Activated T-cell treated with anti-CD3 and anti-CD28 coated beads, Interleukin-2, amount 50 U/mL, for 1 hour (primary cell): ENCODE data around the gene LRRN2.
"Not testable (repeated sequence)": the region's sequence is repeated elsewhere in the genome, so short reads cannot be mapped to it uniquely, and the experiment has no call there.

Source experiments
- DNase-seq: peaks from one replicate; pipeline ENCODE4 v3.0.0-alpha.2; 2020

LRRN2 gene

DNA sequence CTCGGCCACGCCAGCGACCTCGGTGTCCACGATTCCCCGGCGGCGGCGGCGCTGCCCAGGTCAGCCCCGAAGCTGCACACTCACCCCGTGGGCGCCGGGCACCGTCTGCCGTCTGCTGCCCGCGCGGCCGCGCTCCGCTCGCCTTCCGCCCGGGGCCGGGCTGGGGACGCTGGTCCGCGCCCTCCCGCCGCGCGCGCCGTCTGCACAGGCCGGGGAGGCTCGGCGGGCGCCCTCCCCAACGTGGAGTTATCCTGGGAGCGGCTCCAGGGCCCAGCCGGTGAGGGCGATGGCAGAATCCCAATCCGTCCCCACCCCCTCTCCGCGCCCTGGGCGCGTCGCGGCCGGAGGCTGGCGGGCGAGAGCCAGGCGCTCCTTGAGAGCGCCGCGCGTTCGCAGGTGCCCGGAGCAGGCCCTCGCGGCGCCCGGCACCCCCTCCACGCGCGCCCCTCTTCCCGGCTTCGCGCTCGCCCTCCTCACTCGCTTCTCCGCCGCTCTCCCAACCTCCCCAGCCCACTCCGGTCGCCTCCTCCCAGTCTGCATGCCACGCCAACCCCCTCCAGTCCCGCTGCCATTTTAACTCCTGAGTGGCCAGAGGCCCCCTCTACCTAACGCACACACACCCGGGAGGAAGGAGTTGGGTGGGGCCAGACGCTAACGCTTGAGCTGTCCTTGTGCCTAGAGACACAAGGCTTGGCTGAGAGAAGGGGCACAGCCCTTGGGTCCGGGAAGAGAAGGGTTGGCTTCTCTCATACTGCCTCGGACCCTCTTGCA lies at the start of gene LRRN2:
LRRN2 (minus strand) TSS at position 503 of the 771 bp plus-strand sequence. CDS start 65,746 bp downstream, outside the sequence.
- no peak for DNase-seq

DNA sequence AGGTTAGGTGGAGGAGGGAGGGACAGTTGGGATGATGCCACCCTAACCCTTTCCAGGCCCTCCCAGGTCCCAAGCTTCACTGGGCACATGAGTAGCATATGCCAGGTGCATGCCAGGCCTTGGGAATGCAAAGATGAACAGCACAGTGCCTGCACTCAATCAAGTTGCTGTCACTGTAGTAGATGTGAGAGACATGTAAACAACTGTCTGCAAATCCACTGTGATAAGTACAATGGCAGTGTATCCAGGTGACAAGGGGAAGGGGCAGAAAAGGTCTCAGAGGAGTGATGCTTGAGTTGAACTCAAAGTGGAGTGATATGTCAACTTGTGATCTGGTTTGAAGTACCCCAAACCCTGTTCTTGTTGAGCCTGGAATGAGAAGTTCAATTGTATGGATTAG lies 49.5 kb upstream of the LRRN2 start:
- DNase-seq: no peak

GRCh38 chr1:204733869-204734596 lies 48.5 kb upstream of the LRRN2 start:
- no peak for DNase-seq

GRCh38 chr1:204733289-204733688 lies 47.8 kb upstream of the LRRN2 start:
- DNase-seq: no peak

GRCh38 chr1:204731985-204732575 lies 46.5 kb upstream of the LRRN2 start:
- no peak for DNase-seq

- DNase-seq: no peak
Measured at GRCh38 chr1:204731509-204731908, 46.0 kb upstream of the LRRN2 start.

DNA sequence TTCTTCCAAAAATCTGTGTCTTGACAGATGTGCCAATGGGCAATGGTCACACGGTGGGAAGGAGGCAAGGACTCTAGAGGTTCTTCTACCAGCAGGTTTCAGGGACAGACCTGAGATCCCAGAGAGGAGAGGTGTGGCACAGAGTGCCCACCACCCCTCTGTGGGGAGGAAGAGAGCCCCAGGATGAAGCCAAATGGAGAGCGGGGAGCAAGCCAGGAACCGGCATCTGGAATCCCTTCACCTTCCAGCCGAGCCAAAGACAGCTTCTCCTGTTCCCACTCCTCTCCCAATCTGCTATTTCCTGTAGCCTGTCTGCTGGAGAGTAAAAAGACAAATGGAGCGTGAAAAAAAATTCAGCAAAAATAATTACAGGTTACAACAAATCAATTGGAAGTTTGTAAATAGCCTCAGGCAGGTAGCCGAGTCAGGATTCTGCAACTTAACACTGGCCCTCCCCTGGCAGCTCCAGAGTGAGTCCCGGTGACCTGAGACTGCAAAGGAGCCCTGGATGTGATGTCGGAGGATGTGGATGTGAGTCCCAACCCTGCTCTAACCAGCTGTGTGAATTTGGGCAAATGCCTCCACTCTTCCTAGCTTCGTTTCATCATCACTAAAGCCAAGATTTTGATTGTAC lies 45.4 kb upstream of the LRRN2 start:
- no peak for DNase-seq

DNA sequence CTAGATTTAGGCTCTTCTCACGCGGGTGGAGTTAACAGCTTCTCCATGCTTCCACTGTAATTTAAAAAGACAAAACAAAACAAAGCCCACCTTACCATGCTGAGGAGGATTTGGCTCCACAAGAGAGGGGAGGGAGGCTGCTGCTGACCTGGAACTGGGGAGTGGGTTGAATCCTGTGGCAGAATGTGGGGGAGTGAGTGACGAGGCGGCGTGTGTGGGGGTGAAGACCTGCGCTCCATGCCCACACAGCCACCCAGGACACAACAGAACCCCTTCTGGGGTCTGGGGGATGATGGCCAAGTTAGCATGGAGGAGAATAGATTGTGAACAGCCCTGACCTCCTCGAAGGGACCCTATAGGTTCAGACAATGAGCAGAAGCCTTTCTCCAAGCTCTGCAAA lies 44.0 kb upstream of the LRRN2 start:
- no peak for DNase-seq

- DNase-seq: no peak
Measured at GRCh38 chr1:204728456-204728855, 42.9 kb upstream of the LRRN2 start.

DNA sequence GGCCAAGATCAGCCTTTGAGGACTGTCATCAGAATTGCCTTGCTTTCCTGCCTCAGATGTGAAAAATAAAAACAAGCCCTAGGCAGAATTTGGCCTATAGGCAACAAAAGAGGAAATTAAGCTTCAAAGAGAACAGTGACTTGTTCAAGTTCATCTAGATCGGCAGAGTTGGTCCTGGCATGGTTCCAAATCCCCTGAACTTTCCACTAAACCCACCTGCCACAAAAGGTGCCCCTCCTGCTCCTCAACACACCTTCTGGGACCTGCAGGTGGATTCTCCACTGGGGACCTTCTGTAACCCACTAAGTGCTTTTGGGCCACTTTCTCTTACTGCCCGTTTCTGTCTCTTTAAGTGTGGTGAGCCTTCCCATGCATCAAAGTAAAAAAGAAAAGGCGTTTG lies 42.5 kb upstream of the LRRN2 start:
- no peak for DNase-seq

GRCh38 chr1:204727438-204727837 lies 41.9 kb upstream of the LRRN2 start:
- DNase-seq: not testable (repeated sequence)

DNA sequence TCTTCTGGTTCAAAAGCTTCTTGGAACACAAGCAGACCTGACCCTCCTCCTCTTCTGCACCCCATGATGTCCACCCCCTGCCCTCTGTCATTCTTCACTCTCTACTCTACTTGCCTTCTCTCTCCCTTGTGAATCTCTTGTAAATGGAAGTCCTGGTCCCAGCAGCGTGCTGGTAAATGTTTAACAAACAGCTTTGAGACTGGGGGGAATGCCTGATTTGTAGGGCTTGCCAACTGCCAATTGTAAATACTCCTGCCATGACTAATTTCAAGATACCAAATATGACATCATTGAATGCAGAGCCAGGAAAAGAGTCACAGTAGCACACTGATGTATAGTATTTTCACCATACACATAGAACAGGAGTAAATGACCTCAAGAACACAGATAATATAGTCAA lies 40.9 kb upstream of the LRRN2 start:
- no peak for DNase-seq

DNA sequence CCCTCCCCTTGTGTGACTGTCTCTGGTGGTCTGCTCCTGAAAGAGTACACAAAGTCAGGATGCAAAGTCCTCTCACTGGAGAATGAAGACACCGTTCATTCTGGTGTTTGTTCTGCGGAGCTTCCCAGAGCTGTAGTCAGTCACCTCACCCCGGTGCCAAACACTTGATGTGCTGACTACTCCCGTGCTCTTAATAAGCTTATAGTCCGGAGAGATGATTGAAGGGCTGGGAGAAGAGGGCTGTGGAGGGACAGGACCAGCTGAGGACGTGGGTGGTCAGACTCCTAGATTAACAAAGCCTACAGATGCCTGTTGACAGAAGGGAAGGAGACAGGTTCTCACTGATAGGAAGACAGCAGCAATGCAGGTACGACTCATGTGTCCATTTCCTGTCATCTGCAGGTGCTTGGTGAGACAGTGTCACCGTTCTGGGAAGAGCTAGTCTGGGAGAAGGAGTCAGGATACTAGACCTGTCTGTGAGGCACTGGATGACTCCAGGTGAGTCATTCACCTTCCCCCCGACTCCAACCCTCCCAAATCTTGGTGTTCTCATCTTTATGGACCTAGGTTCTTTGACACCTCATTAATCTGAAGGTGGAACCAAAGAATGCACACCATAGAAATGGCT lies 40.4 kb upstream of the LRRN2 start:
- no peak for DNase-seq

GRCh38 chr1:204723131-204723787 lies 37.7 kb upstream of the LRRN2 start:
- DNase-seq: no peak

DNA sequence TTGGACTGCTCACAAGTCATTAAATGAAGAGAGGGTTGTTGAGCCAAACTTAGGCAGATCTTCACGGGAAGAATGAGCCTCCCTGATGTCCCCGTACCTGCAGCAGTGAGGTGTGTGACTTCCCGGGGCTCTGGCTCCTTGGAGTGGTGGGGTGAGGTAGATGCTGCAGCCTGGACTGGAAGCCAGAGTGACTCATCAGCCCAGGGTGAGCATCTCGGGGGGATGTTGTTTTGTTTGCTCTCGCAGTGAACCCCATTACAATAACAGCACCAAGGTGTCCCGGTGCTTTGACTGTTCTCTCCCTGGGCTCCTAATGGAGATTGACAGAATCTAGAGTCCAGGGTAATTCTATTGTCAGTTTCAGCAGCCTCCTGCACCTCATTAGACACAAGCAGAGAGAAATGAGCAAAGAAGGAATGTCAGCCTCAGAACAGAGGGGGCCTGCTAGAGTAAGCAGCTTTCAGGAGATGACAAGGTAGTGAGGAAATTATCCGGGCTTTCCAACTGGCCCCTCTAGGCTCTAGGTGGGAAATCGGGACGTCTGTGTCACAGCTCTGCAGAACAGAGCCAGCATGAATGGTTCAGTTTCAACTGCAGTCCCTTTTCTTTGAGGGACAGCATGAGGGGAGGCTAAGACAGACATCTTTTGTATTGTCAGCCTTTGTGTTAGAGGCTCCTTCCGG lies 36.0 kb upstream of the LRRN2 start:
- no peak for DNase-seq

DNA sequence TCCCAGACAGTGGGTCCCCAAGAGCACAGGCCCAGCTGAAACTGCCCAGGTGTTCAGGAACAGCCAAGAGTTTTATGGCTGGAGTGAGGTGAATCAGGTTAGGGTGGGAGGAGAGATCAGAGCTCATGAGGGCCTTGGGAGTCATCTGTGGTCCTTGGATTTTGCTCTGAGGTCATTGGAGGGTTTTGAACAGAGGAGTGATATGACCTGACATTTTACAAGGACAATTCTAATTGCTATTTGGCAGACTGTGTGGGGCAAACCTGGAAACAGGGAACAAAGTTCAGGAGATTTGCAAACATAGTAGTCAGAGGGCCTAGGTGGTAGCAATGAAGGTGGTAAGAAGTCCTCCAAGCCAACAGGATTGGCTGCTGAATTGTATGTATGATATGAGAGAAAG lies 31.1 kb upstream of the LRRN2 start:
- no peak for DNase-seq

DNA sequence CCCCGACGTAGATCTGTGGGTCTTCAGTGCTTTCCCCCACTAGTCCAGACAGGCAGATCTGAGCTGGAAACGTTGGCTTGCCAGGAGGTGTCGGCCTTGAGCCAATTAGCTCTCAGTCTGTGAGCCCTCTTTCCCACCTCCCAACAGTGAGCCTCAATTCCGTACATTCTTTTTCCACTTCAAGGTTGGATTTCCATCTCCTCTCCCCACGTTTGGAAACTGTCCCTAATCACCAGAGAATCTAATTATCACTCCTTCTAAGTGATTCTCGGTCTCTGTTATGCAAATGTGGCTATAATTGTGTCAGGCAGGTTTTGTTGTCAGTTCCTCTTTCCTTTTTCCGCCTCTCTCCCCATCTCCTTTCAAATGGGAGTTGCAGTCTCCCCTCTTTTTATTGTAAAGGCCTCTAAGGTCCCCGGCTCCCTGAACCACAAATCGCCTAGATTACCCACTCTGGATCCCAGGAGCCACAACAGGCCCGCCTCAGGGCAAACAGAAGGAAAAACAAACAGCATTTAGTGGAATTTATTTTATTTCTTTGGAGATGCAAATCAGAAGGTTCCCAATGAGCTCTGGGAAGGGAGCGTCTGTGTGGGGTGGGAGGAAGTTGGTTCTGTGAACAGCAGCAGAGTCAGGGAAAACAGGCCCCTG lies 29.4 kb upstream of the LRRN2 start:
- DNase-seq: no peak

GRCh38 chr1:204714194-204714860 lies 28.8 kb upstream of the LRRN2 start:
- DNase-seq: no peak

DNA sequence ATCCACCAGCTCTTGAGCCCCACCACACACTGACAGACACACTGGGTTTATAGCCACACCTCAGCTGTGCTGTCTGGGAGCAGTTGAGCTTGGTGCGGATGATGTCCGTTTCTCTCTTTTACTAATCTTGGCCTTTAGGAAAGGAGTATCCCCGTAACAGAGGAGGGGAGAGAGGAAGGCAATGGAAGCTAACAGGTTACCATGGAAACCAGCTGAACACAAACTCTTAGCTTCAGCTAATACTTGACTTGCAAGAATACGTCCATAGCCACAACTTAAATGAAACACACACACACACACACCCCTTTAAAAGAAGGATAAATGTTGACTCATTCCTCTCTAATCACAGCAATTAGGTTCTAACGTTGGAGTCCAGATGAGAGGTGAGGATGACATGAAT lies 28.0 kb upstream of the LRRN2 start:
- no peak for DNase-seq

GRCh38 chr1:204712708-204713430 lies 27.3 kb upstream of the LRRN2 start:
- DNase-seq: no peak
